Muscle of arm (tissue), 12 donors: ENCODE measurements around the gene ST6GALNAC2. TPM values are rescaled to one million over a fixed set of nuclear protein-coding genes. Genes with fewer than 3 reads are reported as not detected.
"Not testable (repeated sequence)": the region's sequence is repeated elsewhere in the genome, so short reads cannot be mapped to it uniquely, and the experiment has no call there.

Experiments
- DNase-seq: peaks from one replicate; pipeline ENCODE4 v3.0.0-alpha.2; 2013
- polyA plus RNA-seq, 12 donors: library from polyadenylated mRNA; unstranded; fragments of 120-200 nt; gene quantifications; one replicate each; pipeline ENCODE4 v1.2.1, GENCODE V29; 2013; ENCODE audit not compliant: insufficient read length in 12 of 12

Gene ST6GALNAC2
- polyA plus RNA-seq, 12 donors, result 1.3 to 22.9 (median 2.3) TPM; not detected in 2

DNA sequence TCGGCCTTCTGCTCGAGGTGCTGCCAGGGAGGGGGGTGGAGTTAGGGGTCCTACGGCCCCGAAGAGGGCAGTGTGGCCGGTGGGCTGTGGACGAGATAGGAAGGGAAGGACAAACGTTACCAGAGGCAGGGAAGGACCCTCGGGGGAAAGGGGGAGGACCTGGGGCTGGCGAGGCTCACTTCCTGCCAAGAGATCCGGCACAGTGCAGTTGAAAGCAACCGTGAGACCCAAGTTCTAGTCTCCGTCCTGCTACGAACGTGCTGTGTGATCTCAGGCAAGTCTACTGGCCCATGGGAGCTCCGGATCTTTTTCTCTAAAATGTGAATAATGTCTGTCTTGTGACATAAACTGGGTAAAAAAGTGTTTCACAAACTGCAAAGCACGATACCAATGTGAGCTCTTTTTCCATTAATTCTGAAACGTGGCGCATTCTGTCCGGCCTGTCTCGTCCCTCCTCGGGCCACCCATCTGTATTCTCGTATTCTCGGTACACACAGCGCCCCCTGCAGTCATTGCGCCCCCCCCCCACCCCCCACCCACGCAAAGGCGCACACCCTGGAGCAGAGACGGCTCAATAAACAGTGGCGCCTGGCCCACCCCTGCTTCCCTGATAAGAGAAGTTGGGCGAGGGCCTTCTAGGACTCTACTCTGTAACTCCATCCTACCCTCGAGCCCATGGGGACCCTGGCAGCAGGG, 57.0 kb downstream of the ST6GALNAC2 start:
- no peak for DNase-seq

DNA sequence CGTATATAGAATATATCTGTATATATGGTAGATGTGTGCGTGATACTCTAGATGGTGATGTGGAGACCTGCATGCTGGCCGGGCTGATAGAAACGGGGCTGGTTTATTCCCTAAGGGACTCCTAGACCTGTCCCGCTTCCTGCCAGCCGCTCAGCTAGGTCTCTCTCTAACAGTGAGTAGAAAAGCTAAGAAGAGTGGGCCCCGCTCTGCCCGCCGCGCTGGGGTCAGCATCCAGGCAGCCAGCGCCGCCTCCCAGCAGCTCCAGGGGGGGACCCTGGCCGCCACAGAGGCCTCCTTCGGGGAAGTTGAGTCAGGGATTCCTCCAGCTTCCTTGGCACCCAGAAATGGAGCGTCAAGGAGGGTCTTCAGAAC, 57.5 kb downstream of the ST6GALNAC2 start:
- DNase-seq, result no peak

DNA sequence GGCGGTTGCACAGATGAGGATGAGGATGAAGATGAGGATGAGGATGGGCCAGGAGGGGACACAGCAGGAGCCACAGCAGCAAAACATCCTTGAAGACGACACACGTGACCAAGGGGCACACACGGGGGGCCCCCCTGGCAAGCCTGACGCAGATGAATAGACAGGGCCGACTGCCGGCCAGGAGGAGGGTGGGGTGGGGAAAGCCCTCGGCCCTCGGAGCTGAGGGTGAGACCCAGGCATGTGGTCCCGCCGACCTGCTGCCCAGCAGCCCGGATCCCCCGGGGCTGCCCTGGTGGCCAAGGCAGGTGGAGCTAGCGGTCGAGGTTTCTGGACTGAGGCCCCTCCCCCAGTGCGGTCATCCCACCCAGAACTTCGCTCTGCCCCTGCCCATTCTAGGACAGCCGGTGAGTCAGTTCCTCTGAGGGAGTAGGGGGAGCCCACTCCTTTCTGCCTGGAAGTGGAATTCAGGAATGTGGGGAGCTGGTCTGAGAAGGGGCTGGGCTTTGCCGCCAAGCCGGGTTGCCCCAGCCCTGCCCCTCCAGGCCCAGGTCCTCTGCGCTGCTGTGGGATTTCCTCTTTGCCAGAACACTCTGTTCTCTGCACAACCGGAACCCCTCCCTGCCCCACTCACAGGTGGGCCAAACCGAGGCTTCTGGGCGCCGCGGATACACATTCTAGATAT, 58.1 kb downstream of the ST6GALNAC2 start:
- no peak for DNase-seq

DNA sequence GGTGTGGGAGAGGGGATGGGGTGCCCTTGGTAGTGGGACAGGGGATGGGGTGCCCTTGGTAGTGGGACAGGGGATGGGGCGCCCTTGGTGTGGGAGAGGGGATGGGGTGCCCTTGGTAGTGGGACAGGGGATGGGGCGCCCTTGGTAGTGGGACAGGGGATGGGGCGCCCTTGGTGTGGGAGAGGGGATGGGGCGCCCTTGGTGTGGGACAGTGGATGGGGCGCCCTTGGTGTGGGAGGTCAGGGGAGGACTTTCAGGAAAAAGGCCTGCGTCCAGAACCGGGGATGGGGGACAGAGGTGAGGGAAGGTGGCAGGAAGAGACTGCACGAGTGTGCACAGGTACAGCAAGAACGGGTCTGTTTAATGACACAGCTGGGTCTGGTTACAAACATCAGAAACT, 58.6 kb downstream of the ST6GALNAC2 start:
- not testable (repeated sequence) for DNase-seq

DNA sequence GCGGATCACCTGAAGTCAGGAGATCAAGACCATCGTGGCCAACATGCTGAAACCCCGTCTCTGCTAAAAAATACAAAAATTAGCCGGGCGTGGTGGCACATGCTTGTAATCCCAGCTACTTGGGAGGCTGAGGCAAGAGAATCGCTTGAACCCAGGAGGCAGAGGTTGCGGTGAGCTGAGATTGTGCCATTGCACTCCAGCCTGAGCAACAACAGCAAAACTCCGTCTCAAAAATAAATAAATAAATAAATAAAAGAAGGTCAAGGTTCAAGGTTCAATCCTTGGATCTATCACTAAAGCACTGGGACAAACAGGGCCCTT, 60.2 kb downstream of the ST6GALNAC2 start:
- DNase-seq, result not testable (repeated sequence)

DNA sequence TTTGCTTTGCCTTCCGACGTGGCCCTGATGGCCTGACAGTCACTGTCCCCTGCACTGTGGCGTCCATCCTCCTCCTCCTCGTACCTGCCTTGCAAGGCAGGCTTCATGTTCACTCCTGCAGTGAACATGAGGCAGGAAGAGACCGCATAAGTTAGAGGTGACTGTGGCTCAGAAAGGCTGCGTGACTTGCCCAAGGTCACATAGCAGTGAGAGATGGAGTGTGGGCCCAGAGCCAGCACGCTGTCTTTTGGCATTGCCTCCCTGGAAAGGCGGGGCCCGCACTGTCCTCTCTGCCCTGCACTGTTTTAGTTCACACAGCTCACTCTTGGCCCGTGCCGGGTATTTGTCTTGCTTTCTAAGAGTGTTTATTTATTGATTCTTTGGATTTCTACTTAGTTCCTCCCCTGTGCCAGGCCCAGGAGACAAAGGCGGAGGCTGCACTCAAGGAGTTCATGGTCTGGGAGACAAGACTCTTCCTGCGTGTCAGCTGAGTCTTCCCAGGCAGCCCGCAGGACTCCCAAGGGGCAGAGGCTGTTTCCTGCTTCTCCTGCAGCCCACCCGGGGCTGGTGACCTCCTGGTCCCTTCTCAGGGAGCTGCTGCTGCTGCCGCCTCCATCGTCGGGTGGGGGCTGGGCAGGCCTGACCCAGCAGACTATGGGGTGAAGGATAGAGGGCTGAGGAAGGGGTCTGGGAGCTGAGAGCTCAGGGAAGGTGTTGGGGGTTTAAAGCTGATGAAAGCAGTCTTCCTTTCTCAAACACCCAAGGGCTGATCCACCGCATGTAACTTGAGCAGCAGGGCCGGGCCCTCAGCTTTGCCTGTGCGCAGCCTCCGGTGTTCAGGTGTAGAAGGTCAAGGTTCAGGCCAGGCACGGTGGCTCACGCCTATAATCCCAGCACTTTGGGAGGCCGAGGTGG, 60.8 kb downstream of the ST6GALNAC2 start:
- DNase-seq, result no peak

DNA sequence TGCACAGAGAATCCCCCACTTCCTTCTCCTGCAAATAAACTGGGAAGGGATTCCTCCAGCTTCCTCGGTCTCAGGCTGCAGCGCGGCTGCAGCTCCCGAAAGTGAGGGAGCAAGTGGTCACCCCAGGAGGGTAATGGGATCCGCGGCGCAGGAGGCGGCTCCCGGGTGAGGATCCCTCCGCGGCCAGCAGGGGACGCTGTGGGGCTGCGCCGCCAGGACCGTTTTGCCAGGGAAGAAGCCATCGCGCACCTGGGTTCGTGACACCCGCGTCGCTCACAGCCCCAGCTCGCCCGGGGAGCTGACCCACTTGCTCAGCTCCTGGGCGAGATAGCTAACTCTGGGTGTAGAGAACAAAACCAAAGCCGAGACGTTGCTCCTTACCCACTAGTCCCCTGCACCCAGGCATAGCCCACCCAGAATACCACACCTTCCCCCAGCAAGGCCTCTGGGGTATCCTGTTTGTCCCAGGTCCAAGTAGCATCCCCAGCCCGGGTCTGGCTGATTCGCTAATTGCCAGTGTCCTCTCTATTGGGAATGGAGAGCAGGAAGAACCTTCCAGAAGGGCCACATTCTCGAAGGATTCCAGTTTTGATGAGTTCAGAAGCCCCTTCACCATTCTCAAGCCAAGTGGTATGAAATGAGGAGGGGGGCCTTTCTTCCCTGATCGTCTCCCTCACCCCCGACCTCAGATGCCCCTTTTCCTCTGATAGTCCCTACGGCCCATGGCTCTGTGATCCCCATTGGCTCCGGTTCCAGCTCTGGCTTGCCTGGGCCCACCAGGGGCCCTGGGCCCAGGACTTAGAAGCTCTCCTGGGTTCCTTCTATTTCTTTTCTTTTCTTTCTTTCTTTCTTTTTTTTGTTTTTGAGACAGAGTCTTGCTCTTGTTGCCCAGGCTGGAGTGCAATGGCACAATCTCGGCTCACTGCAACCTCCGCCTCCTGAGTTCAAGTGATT, 62.3 kb downstream of the ST6GALNAC2 start:
- DNase-seq, result peak; percentile 77

DNA sequence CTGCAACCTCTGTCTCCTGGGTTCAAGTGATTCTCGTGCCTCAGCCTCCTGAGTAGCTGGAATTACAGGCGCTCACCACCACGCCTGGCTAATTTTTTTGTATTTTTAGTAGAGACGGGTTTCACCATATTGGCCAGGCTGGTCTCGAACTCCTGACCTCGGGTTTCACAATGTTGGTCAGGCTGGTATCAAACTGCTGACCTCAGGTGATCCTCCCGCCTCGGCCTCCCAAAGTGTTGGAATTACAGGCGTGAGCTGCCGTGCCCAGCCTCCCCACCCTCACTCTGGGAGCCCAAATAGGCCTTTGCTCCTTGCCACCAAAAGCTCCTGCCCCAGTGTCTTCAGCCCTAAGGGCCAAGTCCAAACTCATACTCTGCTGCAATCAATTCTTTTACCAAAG, 64.0 kb downstream of the ST6GALNAC2 start:
- DNase-seq, result not testable (repeated sequence)

DNA sequence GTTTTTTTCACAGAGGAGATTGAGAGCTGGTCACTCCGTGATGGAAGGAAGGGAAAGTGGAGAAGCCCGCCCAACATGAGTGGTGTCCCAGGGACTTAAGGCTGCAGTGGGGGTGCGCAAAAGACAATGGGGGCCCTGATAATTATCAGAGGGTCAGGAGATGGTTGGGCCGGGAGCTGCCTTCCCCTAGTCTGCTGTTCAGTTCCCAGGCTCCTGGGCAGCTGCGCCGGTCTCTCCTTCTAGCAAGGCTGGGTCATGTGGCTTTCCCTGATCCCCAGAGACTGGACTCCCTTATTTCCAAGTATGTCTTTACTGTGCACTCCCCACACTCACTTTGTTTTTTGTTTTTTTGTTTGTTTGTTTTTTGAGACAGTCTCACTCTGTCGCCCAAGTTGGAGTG, 64.4 kb downstream of the ST6GALNAC2 start:
- no peak for DNase-seq

DNA sequence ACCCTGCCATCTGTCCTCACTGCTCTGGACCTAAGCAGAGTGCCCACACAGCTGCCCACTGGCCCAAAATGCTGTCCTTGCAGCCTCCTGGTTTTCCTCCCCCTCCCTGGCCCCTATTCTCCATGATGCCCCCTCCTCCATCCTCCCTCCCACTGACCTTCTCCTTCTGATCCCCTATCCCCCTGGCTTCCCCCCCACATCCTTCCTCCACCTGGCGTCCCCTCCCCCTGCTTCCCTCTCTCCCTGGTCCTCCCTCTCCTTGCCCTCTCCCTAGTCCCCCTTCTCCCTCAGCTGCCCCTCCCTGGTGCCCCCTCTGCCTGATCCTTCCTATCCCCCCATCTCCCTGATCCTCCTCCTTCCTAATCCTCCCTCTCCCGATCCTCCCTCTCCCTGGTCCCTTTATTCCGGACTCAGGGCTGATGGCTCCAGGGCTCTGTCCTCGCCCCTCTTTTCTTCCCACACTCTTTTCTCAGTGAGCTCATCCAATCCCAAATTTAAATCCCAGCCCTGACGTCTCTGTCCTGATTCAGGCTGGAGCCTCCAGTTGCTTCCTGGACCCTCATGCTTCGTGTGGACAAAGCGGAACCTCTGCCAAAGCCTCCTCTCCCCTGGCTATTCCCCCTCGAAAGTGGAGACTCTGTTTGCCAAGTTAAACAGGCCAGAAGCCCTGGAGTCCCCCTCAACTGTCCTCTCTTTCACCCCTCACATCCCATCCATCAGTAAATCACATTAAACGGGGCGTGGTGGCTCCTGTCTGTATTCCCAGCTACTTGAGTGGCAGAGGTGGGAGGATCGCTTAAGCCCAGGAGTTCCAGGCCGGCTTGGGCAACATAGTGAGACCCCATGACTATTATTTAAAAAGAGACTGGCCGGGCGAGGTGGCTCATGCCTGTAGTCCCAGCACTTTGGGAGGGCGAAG, 66.4 kb downstream of the ST6GALNAC2 start:
- DNase-seq, result peak; percentile 68

DNA sequence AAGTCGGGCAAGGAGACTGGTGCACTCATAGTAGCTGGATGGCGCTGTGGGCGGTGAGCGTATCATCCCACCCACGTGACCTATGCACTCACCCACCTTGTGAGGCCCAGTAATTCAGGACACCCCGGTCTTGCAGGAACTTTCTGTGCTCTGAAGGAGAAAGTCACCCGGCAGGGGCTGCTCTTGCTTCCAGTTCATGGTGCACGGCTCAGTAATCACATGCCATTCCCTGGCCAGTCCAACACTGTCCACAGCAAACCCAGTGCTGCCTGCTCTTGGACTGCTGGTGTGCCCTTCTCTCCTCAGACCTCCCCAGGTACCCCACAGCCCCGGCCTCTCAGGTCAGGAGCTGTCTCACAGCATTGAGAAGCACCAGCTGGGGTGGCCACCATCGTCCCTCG, 68.0 kb downstream of the ST6GALNAC2 start:
- no peak for DNase-seq

Other genes starting within 250 kb of the ST6GALNAC2 start
- 10 to 100 TPM in 11 of 12 donors, not detected in 1; 16.0 to 50.7 (median 33.9) TPM for gene PRPSAP1, start 231.9 kb downstream of the ST6GALNAC2 start, polyA plus RNA-seq
- 1 to 10 TPM in 8 of 12 donors, under 1 TPM in 2, not detected in 2; 0.91 to 4.8 (median 1.6) TPM for gene SPHK1, start 201.3 kb downstream of the ST6GALNAC2 start, polyA plus RNA-seq
- gene UBE2O, start 132.7 kb downstream of the ST6GALNAC2 start, polyA plus RNA-seq, result 10 to 100 TPM in 10 of 12 donors, 1 to 10 TPM in 1, not detected in 1; 9.3 to 25.8 (median 14.5) TPM
- gene AANAT, start 118.3 kb downstream of the ST6GALNAC2 start, polyA plus RNA-seq, result under 1 TPM in 6 of 12 donors, not detected in 6; 0.33 to 0.66 (median 0.46) TPM
- 10 to 100 TPM in 1 of 12 donors, 1 to 10 TPM in 9, not detected in 2; 3.6 to 12.2 (median 4.9) TPM for gene RHBDF2, start 84.4 kb downstream of the ST6GALNAC2 start, polyA plus RNA-seq
- gene CYGB, start 48.2 kb downstream of the ST6GALNAC2 start, polyA plus RNA-seq, result 10 to 100 TPM in 11 of 12 donors, not detected in 1; 12.8 to 35.3 (median 15.3) TPM
- 1 to 10 TPM in 10 of 12 donors, not detected in 2; 2.8 to 6.2 (median 3.6) TPM for gene PRCD, start 45.8 kb downstream of the ST6GALNAC2 start, polyA plus RNA-seq
- gene ST6GALNAC1, start 57.9 kb upstream of the ST6GALNAC2 start, polyA plus RNA-seq, result 10 to 100 TPM in 1 of 12 donors, 1 to 10 TPM in 2, under 1 TPM in 8, not detected in 1; 0.34 to 53.1 (median 0.54) TPM
- 100 to 1,000 TPM in 9 of 12 donors, 10 to 100 TPM in 2, not detected in 1; 85.9 to 203 (median 140) TPM for gene MXRA7, start 125.1 kb upstream of the ST6GALNAC2 start, polyA plus RNA-seq
- 10 to 100 TPM in 11 of 12 donors, not detected in 1; 19.7 to 33.7 (median 21.5) TPM for gene JMJD6, start 140.7 kb upstream of the ST6GALNAC2 start, polyA plus RNA-seq
- gene METTL23, start 141.0 kb upstream of the ST6GALNAC2 start, polyA plus RNA-seq, result 10 to 100 TPM in 11 of 12 donors, not detected in 1; 11.9 to 28.1 (median 21.1) TPM
- gene SRSF2, start 151.5 kb upstream of the ST6GALNAC2 start, polyA plus RNA-seq, result 100 to 1,000 TPM; 169 to 490 (median 233) TPM
- gene MFSD11, start 152.3 kb upstream of the ST6GALNAC2 start, polyA plus RNA-seq, result 10 to 100 TPM in 11 of 12 donors, not detected in 1; 18.5 to 50.7 (median 38.0) TPM